SK-N-SH treated with all-trans-retinoic acid at 6 μM for 48 hours (cell line): ENCODE results near the gene CTDNEP1.

Experiments used
- CREB5 ChIP-seq: fragments of 250-450 bp; sonication (Bioruptor Pico); IDR thresholded peaks from 2 replicates; pipeline ENCODE4 v1.5.1; 2020; ENCODE audit warnings: low read depth, mild to moderate bottlenecking, moderate library complexity
- GLIS3 ChIP-seq: fragments of 250-450 bp; sonication (Bioruptor Pico); IDR thresholded peaks from 2 replicates; pipeline ENCODE4 v1.5.0; 2020; ENCODE audit warnings: mild to moderate bottlenecking, moderate library complexity
- ISL1 ChIP-seq: fragments of 250-450 bp; sonication (Bioruptor Pico); IDR thresholded peaks from 2 replicates; pipeline ENCODE4 v2.1.2; 2022; ENCODE audit warnings: mild to moderate bottlenecking, moderate library complexity
- TSHZ2 ChIP-seq: fragments of 250-450 bp; sonication (Bioruptor Pico); IDR thresholded peaks from 2 replicates; pipeline ENCODE4 v1.5.0; 2020; ENCODE audit warnings: mild to moderate bottlenecking, moderate library complexity
- ZC3H10 ChIP-seq: fragments of 250-450 bp; sonication (Bioruptor Pico); IDR thresholded peaks from 2 replicates; pipeline ENCODE4 v1.5.1; 2021; ENCODE audit warnings: mild to moderate bottlenecking, moderate library complexity
- ZFP3 ChIP-seq: fragments of 250-450 bp; sonication (Bioruptor Pico); IDR thresholded peaks from 2 replicates; pipeline ENCODE4 v1.5.0; 2020; ENCODE audit warnings: mild to moderate bottlenecking, moderate library complexity
- ZNF8 ChIP-seq: fragments of 450-650 bp; formaldehyde crosslinking; IDR thresholded peaks from 2 replicates; pipeline ENCODE4 v1.5.0; 2020; ENCODE audit warnings: mild to moderate bottlenecking, moderate library complexity

GRCh38 chr17:7224661-7225111, 26.8 kb downstream of the CTDNEP1 start:
- TF ChIP-seq TSHZ2 (CRISPR knock-in tag) (no peak), ZFP3 (no peak), ZNF8 (CRISPR knock-in tag) (no peak), GLIS3 (CRISPR knock-in tag) (no peak), ZC3H10 (CRISPR knock-in tag) (no peak), ISL1 (no peak), CREB5 (CRISPR knock-in tag) (no peak)
